K562 (cell line): ENCODE measurements around the gene ATP1A2. TPM values are rescaled to one million over a fixed set of nuclear protein-coding genes. Genes with fewer than 3 reads are reported as not detected.

ENCODE experiments used
- ATAC-seq: fragments of 200-7000 bp; cut with Tn5 transposase; 3 replicates; pipeline ENCODE4 v1.9.1; 2020; ENCODE audit warnings: moderate library complexity
- BruUV-seq: library from RNA; stranded (reverse); fragments of 400-500 nt; replicated peaks from 2 replicates; lab custom pipeline; 2021; lab: Mats Ljungman, UMichigan
- CTCF ChIA-PET: fragments of 300-600 bp; formaldehyde crosslinking; extraction: SDS; loops from one replicate; lab custom pipeline; 2021; ENCODE audit warnings: low intra/inter-chr PET ratio; lab: Yijun Ruan, JAX
- POLR2A ChIA-PET: fragments of 300-600, 350-650 bp; sonication (Branson Sonifier 250); formaldehyde crosslinking; extraction: SDS; loops from one replicate; lab custom pipeline; 2021; ENCODE audit warnings: antibody characterized with exemption, inconsistent platforms; lab: Yijun Ruan, JAX
- DNase-seq, 4 experiments: peaks; one replicate each; pipeline versions ENCODE4 v3.0.0 to v3.0.0-alpha.2; 2011 to 2018; ENCODE audit warnings: low spot score in 3 of 4, mixed read lengths in 3 of 4; ENCODE audit errors: extremely low read depth in 1 of 4
- FAIRE-seq: peaks from 2 replicates; lab custom pipeline; 2011; peaks lifted over from hg19 to GRCh38; lab: Jason Lieb, UNC
- H2AFZ ChIP-seq: 2 replicates; pipeline ENCODE4 v1.6.0; 2011; ENCODE audit warnings: low read depth, low read length, control low read depth, inconsistent platforms
- H3K27ac ChIP-seq: fragments of 200-600 bp; 3 replicates; pipeline ENCODE4 v1.8.0; 2011; ENCODE audit warnings: low read depth, mild to moderate bottlenecking, control low read depth, inconsistent platforms, low read length, moderate library complexity, mixed read lengths; ENCODE audit errors: extremely low read depth
- H3K27me3 ChIP-seq, 2 experiments: fragments of 300-600 bp in 1 of 2; 2 replicates in 1 of 2; 3 replicates in 1 of 2; pipeline versions ENCODE4 v1.6.0 to v1.8.0; 2011; ENCODE audit warnings: inconsistent platforms in 2 of 2, low read length in 2 of 2, mild to moderate bottlenecking in 1 of 2, mixed read lengths in 1 of 2, moderate library complexity in 1 of 2; ENCODE audit not compliant: control insufficient read depth in 2 of 2, insufficient read depth in 2 of 2
- H3K36me3 ChIP-seq: fragments of 300-600 bp; 3 replicates; pipeline ENCODE4 v1.8.0; 2011; ENCODE audit warnings: mild to moderate bottlenecking, low read length, inconsistent platforms; ENCODE audit not compliant: control insufficient read depth, insufficient read depth
- H3K4me1 ChIP-seq, 2 experiments: fragments of 200-600 bp in 1 of 2; replicated peaks in 1 of 2; 2 replicates in 1 of 2; 3 replicates in 1 of 2; pipeline versions ENCODE4 v1.5.1 to v1.8.0; 2011; ENCODE audit warnings: inconsistent platforms in 2 of 2, low read length in 2 of 2, mild to moderate bottlenecking in 1 of 2, mixed read lengths in 1 of 2, moderate library complexity in 1 of 2; ENCODE audit not compliant: control insufficient read depth in 2 of 2, insufficient read depth in 2 of 2
- H3K4me2 ChIP-seq: 2 replicates; pipeline ENCODE4 v1.6.1; 2011; ENCODE audit warnings: low read length, control low read depth, inconsistent platforms, mixed read lengths; ENCODE audit not compliant: insufficient read depth
- H3K4me3 ChIP-seq: fragments of 200-600 bp; sonication (generic), shearing (Covaris generic); 2 replicates; pipeline ENCODE4 v1.5.1; 2016; ENCODE audit warnings: control low read depth, inconsistent platforms
- H3K79me2 ChIP-seq: fragments of 200-600 bp; 3 replicates; pipeline ENCODE4 v1.8.0; 2011; ENCODE audit warnings: low read length, inconsistent platforms; ENCODE audit not compliant: control insufficient read depth, insufficient read depth
- H3K9ac ChIP-seq, 2 experiments: 2 replicates each; pipeline versions ENCODE4 v1.6.0 to v1.6.1; 2011; ENCODE audit warnings: low read depth in 2 of 2, low read length in 2 of 2, control low read depth in 1 of 2, inconsistent platforms in 1 of 2, mild to moderate bottlenecking in 1 of 2, mixed read lengths in 1 of 2; ENCODE audit not compliant: insufficient read depth in 1 of 2
- H3K9me1 ChIP-seq: one replicate; pipeline ENCODE4 v1.6.0; 2011; ENCODE audit warnings: inconsistent platforms, mild to moderate bottlenecking, low read length, moderate library complexity; ENCODE audit not compliant: control insufficient read depth, insufficient read depth
- H3K9me3 ChIP-seq: replicated peaks from 2 replicates; pipeline ENCODE4 v1.5.1; 2011; ENCODE audit warnings: low read depth, low read length, inconsistent platforms; ENCODE audit not compliant: control insufficient read depth, insufficient read depth
- H4K20me1 ChIP-seq: replicated peaks from 2 replicates; pipeline ENCODE4 v1.6.1; 2011; ENCODE audit warnings: low read length, inconsistent platforms, mixed read lengths; ENCODE audit not compliant: control insufficient read depth, insufficient read depth
- CBX5 ChIP-seq: IDR thresholded peaks from 2 replicates; pipeline ENCODE4 v1.6.1; 2014; ENCODE audit warnings: low read depth, borderline replicate concordance
- CREB1 ChIP-seq, 2 experiments: sonication (generic) in 1 of 2; formaldehyde crosslinking in 1 of 2; IDR thresholded peaks; 2 replicates each; pipeline versions ENCODE4 v1.6.1 to v1.8.0; 2012 to 2022; ENCODE audit warnings: inconsistent platforms in 1 of 2, mild to moderate bottlenecking in 1 of 2, missing genetic modification reagents in 1 of 2, moderate library complexity in 1 of 2
- ELF1 ChIP-seq: fragments of 200-800 bp; sonication (Bioruptor generic); IDR thresholded peaks from 2 replicates; pipeline ENCODE4 v1.6.1; 2016; ENCODE audit warnings: missing genetic modification characterization, missing compliant biosample characterization
- FOXP1 ChIP-seq: sonication (generic); formaldehyde crosslinking; IDR thresholded peaks from 2 replicates; pipeline ENCODE4 v1.8.0; 2022; ENCODE audit warnings: mild to moderate bottlenecking, missing genetic modification reagents
- GATAD2B ChIP-seq: fragments of 450-650 bp; IDR thresholded peaks from 2 replicates; pipeline ENCODE4 v1.6.1; 2017; ENCODE audit warnings: mild to moderate bottlenecking, borderline replicate concordance
- MAFK ChIP-seq: IDR thresholded peaks from 2 replicates; pipeline ENCODE4 v1.6.1; 2011; ENCODE audit warnings: low read length, improper control_type of control experiment
- MTA3 ChIP-seq: fragments of 450-650 bp; formaldehyde crosslinking; IDR thresholded peaks from 2 replicates; pipeline ENCODE4 v1.6.1; 2017; ENCODE audit warnings: mild to moderate bottlenecking, borderline replicate concordance
- MYBL2 ChIP-seq, 2 experiments: fragments of 450-650 bp in 1 of 2; sonication (generic) in 1 of 2; formaldehyde crosslinking in 1 of 2; IDR thresholded peaks; 2 replicates each; pipeline versions ENCODE4 v1.6.1 to v1.8.1; 2017 to 2022; ENCODE audit warnings: borderline replicate concordance in 1 of 2, inconsistent platforms in 1 of 2, low read depth in 1 of 2, mild to moderate bottlenecking in 1 of 2, missing genetic modification reagents in 1 of 2, moderate library complexity in 1 of 2
- RBM25 ChIP-seq: fragments of 200-400 bp; formaldehyde crosslinking; IDR thresholded peaks from 2 replicates; pipeline ENCODE4 v1.6.1; 2018; ENCODE audit warnings: low read length, low read depth, moderate library complexity; ENCODE audit not compliant: severe bottlenecking
- SMAD1 ChIP-seq: fragments of 150-350 bp; IDR thresholded peaks from 2 replicates; pipeline ENCODE4 v1.6.1; 2014; ENCODE audit warnings: low read length, low read depth; ENCODE audit not compliant: partially characterized antibody
- ZNF23 ChIP-seq: fragments of 250-450 bp; sonication (Bioruptor Pico); IDR thresholded peaks from 2 replicates; pipeline ENCODE4 v1.4.0; 2020; ENCODE audit warnings: mild to moderate bottlenecking
- WGBS: fragments of 100-300 bp; shearing (Covaris generic); methylation state at CpG from one replicate; pipeline ENCODE4 v1.1.6; 2016; ENCODE audit warnings: low coverage, mixed read lengths; ENCODE audit not compliant: insufficient coverage; ENCODE audit errors: missing lambda C conversion rate; 5-methylcytosine and 5-hydroxymethylcytosine counted together
- in situ Hi-C: fragments of 300-500 bp; cut with MboI; formaldehyde crosslinking; loops from 4 replicates; pipeline ENCODE4 v1.15.0; 2018; ENCODE audit warnings: inconsistent platforms, mixed read lengths
- intact Hi-C: fragments of 100-400 bp; cut with micrococcal nuclease; formaldehyde crosslinking; loops from 2 replicates; pipeline ENCODE4 v1.14.2; 2022
- polyA plus RNA-seq, 8 experiments: library from polyadenylated mRNA; depleted of rRNA in 4 of 8; stranded (reverse) in 5 of 8; unstranded in 3 of 8; fragments of >200 nt; fragmentation: Nextera tagmentation in 2 of 8; fragmentation: Illumina TruSeq in 1 of 8; extraction: Ambion mirVana in 2 of 8; extraction: Trizol in 1 of 8; gene quantifications; 2 replicates each; pipeline versions ENCODE4 v1.2.1 to v1.2.3, GENCODE V29; 2011 to 2014; ENCODE audit warnings: inconsistent platforms in 1 of 8, missing spikeins in 1 of 8
- total RNA-seq, 7 experiments: library from RNA; depleted of rRNA in 6 of 7; stranded (reverse); fragments of >200 nt in 6 of 7; fragmentation: Illumina TruSeq in 2 of 7; extraction: Trizol in 2 of 7; gene quantifications; 2 replicates each; pipeline versions ENCODE4 v1.2.1 to v1.2.3, GENCODE V29; 2011 to 2021; ENCODE audit warnings: low replicate concordance in 1 of 7

ATP1A2 gene
- total and polyA plus RNA-seq, 9 of the 15 experiments (the other 6 are each of a cell fraction or from before 2014, with no cell fraction given): 0.04 to 0.11 (median 0.09) TPM; not detected in 6

DNA sequence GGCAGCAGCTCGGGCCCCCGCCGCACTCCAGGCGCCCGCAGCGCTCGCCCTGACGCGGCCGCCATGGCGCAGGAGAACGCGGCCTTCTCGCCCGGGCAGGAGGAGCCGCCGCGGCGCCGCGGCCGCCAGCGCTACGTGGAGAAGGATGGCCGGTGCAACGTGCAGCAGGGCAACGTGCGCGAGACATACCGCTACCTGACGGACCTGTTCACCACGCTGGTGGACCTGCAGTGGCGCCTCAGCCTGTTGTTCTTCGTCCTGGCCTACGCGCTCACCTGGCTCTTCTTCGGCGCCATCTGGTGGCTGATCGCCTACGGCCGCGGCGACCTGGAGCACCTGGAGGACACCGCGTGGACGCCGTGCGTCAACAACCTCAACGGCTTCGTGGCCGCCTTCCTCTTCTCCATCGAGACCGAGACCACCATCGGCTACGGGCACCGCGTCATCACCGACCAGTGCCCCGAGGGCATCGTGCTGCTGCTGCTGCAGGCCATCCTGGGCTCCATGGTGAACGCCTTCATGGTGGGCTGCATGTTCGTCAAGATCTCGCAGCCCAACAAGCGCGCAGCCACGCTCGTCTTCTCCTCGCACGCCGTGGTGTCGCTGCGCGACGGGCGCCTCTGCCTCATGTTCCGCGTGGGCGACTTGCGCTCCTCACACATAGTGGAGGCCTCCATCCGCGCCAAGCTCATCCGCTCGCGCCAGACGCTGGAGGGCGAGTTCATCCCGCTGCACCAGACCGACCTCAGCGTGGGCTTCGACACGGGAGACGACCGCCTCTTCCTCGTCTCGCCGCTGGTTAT, 31.4 kb upstream of the ATP1A2 start (continued):
- TF ChIP-seq ELF1 (tag): no peak
- TF ChIP-seq, all 486 proteins: peak for 12

DNA sequence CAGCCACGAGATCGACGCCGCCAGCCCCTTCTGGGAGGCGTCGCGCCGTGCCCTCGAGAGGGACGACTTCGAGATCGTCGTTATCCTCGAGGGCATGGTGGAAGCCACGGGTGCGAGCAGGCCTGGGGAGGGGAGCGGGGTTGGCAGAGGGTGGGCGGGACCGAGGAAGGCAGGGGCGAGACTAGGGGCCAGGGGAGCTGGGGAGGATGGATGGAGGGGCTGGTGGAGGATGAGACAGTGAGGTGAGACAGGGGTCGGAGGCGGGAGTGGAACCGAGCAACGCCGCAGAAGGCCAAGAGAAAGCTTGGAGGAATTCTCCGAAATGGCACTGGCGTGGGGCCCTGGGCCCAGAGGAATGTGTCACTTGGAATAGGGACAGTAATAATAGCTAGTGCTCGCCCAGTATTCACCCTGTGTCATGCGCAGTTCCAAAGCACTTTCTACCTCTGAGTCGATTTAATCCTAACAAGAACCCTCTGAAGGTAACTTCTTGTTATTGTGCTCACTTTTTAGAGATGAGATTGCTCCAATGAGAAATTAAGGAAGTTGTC, 30.7 kb upstream of the ATP1A2 start:
- Histone ChIP-seq H3K27ac (no peak overlapping the region), H3K9me3 (no peaks in the 10 kb centered on the region), H4K20me1 (peaks cover 7% of the 10 kb centered on the region; the same call in 1 of the 2 replicates), H3K9me1 (no peaks in the 10 kb centered on the region), H2AFZ (no peak overlapping the region), H3K4me1 (peaks cover 0 to 16% of the 10 kb centered on the region in 2 experiments; a peak in 1 of 5 replicates), H3K79me2 (no peaks in the 10 kb centered on the region), H3K27me3 (peaks cover 9 to 20% of the 10 kb centered on the region in 2 experiments; a peak in 4 of 5 replicates), H3K4me2 (no peak overlapping the region), H3K36me3 (no peaks in the 10 kb centered on the region), H3K9ac (no peak overlapping the region), H3K4me3 (no peak overlapping the region)
- FAIRE-seq: no peak
- ChIA-PET CTCF (interaction anchor here (1.2 to 1.6 kb wide), 7 partner anchors 14 to 291 kb away, joined by 3 to 10 read pairs (median 4); partner anchors contain the start of gene IGSF8), POLR2A (interaction anchor here (0.6 kb wide), 1 partner anchor 271 kb away, joined by 3 read pairs; no protein-coding TSS in a partner anchor)
- no peak for DNase-seq
- in situ Hi-C loops: no loop called here
- no peak for TF ChIP-seq ZNF23 (CRISPR knock-in tag)
- no peak for TF ChIP-seq FOXP1 (CRISPR knock-in tag)
- TF ChIP-seq MYBL2 (IDR thresholded peaks at IDR 0.05; ENCODE audit: low read depth): no peak
- no peak for TF ChIP-seq MYBL2 (CRISPR knock-in tag; IDR thresholded peaks at IDR 0.05; ENCODE audit: borderline replicate concordance)
- no peak for TF ChIP-seq RBM25
- no peak for TF ChIP-seq GATAD2B
- no peak for TF ChIP-seq MTA3
- TF ChIP-seq CBX5: no peak
- no peak for TF ChIP-seq SMAD1
- no peak for TF ChIP-seq MAFK
- no peak for TF ChIP-seq CREB1 (IDR thresholded peaks at IDR 0.05)
- no peak for TF ChIP-seq CREB1 (CRISPR knock-in tag; IDR thresholded peaks at IDR 0.05)
- WGBS: 64% methylated on average over 15 of the region's 30 CpGs
- intact Hi-C loops: loop anchor here (1.0 to 5.0 kb wide), 3 partner anchors 78 to 291 kb away; no protein-coding TSS in a partner anchor
- no peak for ATAC-seq
- BruUV-seq: no TSS peak
